Panc1 (cell line): ENCODE measurements around the gene SPEF1. TPM values are rescaled to one million over a fixed set of nuclear protein-coding genes. Genes with fewer than 3 reads are reported as not detected.

Source experiments
- ATAC-seq: fragments of 200-7000 bp; cut with Tn5 transposase; 2 replicates; pipeline ENCODE4 v1.9.1; 2020; ENCODE audit warnings: mild to moderate bottlenecking, moderate library complexity
- BruUV-seq: library from RNA; stranded (reverse); fragments of 400-500 nt; replicated peaks from 2 replicates; lab custom pipeline; 2021; lab: Mats Ljungman, UMichigan
- CTCF ChIA-PET: fragments of 300-600 bp; sonication (Branson Sonifier 250); formaldehyde crosslinking; loops from one replicate; lab custom pipeline; 2022; ENCODE audit warnings: antibody characterized with exemption; lab: Charles Lee
- POLR2A ChIA-PET: fragments of 300-600 bp; sonication (Branson Sonifier 250); formaldehyde crosslinking; loops from one replicate; lab custom pipeline; 2022; ENCODE audit warnings: antibody characterized with exemption; lab: Charles Lee
- DNase-seq: peaks from one replicate; pipeline ENCODE4 v3.0.0-alpha.2; 2010; ENCODE audit warnings: low read depth, low spot score
- H3K27ac ChIP-seq: 2 replicates; pipeline ENCODE4 v1.5.1; 2011; ENCODE audit warnings: mild to moderate bottlenecking, low read length, inconsistent platforms
- H3K27me3 ChIP-seq: fragments of 200-500 bp; sonication (Bioruptor generic); 2 replicates; pipeline ENCODE4 v1.6.0; 2014; ENCODE audit warnings: low read length, inconsistent platforms; ENCODE audit not compliant: control insufficient read depth, insufficient read depth
- H3K36me3 ChIP-seq: fragments of 200-500 bp; sonication (Bioruptor generic); 2 replicates; pipeline ENCODE4 v1.5.1; 2014; ENCODE audit warnings: inconsistent platforms, mild to moderate bottlenecking, low read length, moderate library complexity; ENCODE audit not compliant: control insufficient read depth, insufficient read depth
- H3K4me1 ChIP-seq: 2 replicates; pipeline ENCODE4 v1.5.1; 2011; ENCODE audit warnings: inconsistent platforms, mild to moderate bottlenecking, low read length, moderate library complexity; ENCODE audit not compliant: control insufficient read depth, insufficient read depth
- H3K4me3 ChIP-seq, 2 experiments: 2 replicates each; pipeline ENCODE4 v1.5.1; 2011 to 2012; ENCODE audit warnings: low read depth in 2 of 2, low read length in 2 of 2, mild to moderate bottlenecking in 2 of 2, inconsistent platforms in 1 of 2, moderate library complexity in 1 of 2
- H3K9me3 ChIP-seq: fragments of 200-500 bp; sonication (Bioruptor generic); 2 replicates; pipeline ENCODE4 v1.5.1; 2014; ENCODE audit warnings: low read depth, mild to moderate bottlenecking, inconsistent platforms, low read length, moderate library complexity; ENCODE audit not compliant: control insufficient read depth, insufficient read depth
- CTCF ChIP-seq: fragments of 450-650 bp; IDR thresholded peaks from 2 replicates; pipeline ENCODE4 v1.5.1; 2017; ENCODE audit warnings: mild to moderate bottlenecking
- POLR2AphosphoS5 ChIP-seq: IDR thresholded peaks from 2 replicates; pipeline ENCODE4 v1.6.1; 2012; ENCODE audit warnings: mild to moderate bottlenecking, low read depth, low read length, moderate library complexity
- REST ChIP-seq, 2 experiments: IDR thresholded peaks; 2 replicates each; pipeline ENCODE4 v1.6.1; 2011 to 2012; ENCODE audit warnings: low read depth in 2 of 2, control low read depth in 1 of 2, low read length in 1 of 2, mild to moderate bottlenecking in 1 of 2, moderate library complexity in 1 of 2; ENCODE audit not compliant: insufficient read depth in 1 of 2
- SIN3A ChIP-seq: IDR thresholded peaks from 2 replicates; pipeline ENCODE4 v1.6.1; 2012; ENCODE audit warnings: low read depth, mild to moderate bottlenecking, low read length, moderate library complexity, borderline replicate concordance; ENCODE audit not compliant: insufficient read depth
- TCF7L2 ChIP-seq: IDR thresholded peaks from 2 replicates; pipeline ENCODE4 v1.6.1; 2011; ENCODE audit warnings: mild to moderate bottlenecking, low read depth, low read length, inconsistent platforms
- in situ Hi-C: cut with HindIII; loops from 2 replicates; pipeline ENCODE4 v1.10.0; 2016; ENCODE audit warnings: low sequenced_read_pairs, low pct_unique_long_range_greater_than_20kb
- intact Hi-C: fragments of 100-400 bp; cut with micrococcal nuclease; formaldehyde crosslinking; loops from one replicate; pipeline ENCODE4 v1.10.0; 2022; ENCODE audit not compliant: unreplicated experiment
- total RNA-seq: library from RNA; stranded (reverse); gene quantifications from one replicate; pipeline ENCODE4 v1.2.1, GENCODE V29; 2021; ENCODE audit not compliant: unreplicated experiment

SPEF1 gene
- total RNA-seq, 1 experiment from 2014 or later: 0.41 TPM

- no TSS peak for BruUV-seq
- in situ Hi-C loops (no loop called here), intact Hi-C loops (no loop called here)
- Histone ChIP-seq H3K27ac (no peak overlapping the region), H3K9me3 (no peaks in the 10 kb centered on the region), H3K4me1 (no peaks in the 10 kb centered on the region), H3K36me3 (no peaks in the 10 kb centered on the region), H3K4me3 (no peak overlapping the region), H3K27me3 (no peaks in the 10 kb centered on the region)
- ChIA-PET CTCF (no interaction called here), POLR2A (no interaction called here)
- ATAC-seq (no peak), DNase-seq (no peak)
- TF ChIP-seq SIN3A: no peak
Observed at GRCh38 chr20:3828798-3829197, 47.5 kb upstream of the SPEF1 start.

GRCh38 chr20:3826420-3826819 is 45.2 kb upstream of the SPEF1 start:
- ChIA-PET POLR2A (no interaction called here), CTCF (no interaction called here)
- ATAC-seq (peak; percentile 29; the same call in 1 of the 2 replicates), DNase-seq (no peak)
- intact Hi-C loops (no loop called here), in situ Hi-C loops (no loop called here)
- Histone ChIP-seq H3K36me3 (0 out of 2 replicates have a peak, but pooled peaks cover 4% of the 10 kb centered on the region), H3K27ac (no peak overlapping the region), H3K4me3 (no peak overlapping the region), H3K27me3 (no peaks in the 10 kb centered on the region), H3K4me1 (no peaks in the 10 kb centered on the region), H3K9me3 (no peaks in the 10 kb centered on the region)
- TF ChIP-seq CTCF: no peak
- TF ChIP-seq TCF7L2: no peak
- no peak for TF ChIP-seq POLR2AphosphoS5
- no peak for TF ChIP-seq SIN3A
- TF ChIP-seq REST (IDR thresholded peaks at IDR 0.05; ENCODE audit: insufficient read depth in 1 of 2, low read depth in 2 of 2, low read length in 1 of 2): no peak
- BruUV-seq: no TSS peak

- H3K9me3 ChIP-seq: no peaks in the 10 kb centered on the region
- TF ChIP-seq TCF7L2 (no peak), CTCF (no peak), SIN3A (no peak), REST (IDR thresholded peaks at IDR 0.05; ENCODE audit: insufficient read depth in 1 of 2, low read depth in 2 of 2, low read length in 1 of 2) (no peak), POLR2AphosphoS5 (no peak)
- no peak overlapping the region for H3K27ac ChIP-seq
- H3K27me3 ChIP-seq: no peaks in the 10 kb centered on the region
- no peak overlapping the region for H3K4me3 ChIP-seq
- ATAC-seq: no peak
- ChIA-PET POLR2A (no interaction called here), CTCF (interaction anchor here (0.5 kb wide), 1 partner anchor 18 kb away, joined by 6 read pairs; no protein-coding TSS in a partner anchor)
- 0 out of 2 replicates have a peak, but pooled peaks cover 4% of the 10 kb centered on the region for H3K36me3 ChIP-seq
- in situ Hi-C loops: no loop called here
- no TSS peak for BruUV-seq
- H3K4me1 ChIP-seq: no peaks in the 10 kb centered on the region
- no peak for DNase-seq
- intact Hi-C loops: no loop called here
Observed at GRCh38 chr20:3825526-3825925, 44.3 kb upstream of the SPEF1 start.
